Measurements from ENCODE around the gene BCAP31. TPM values are rescaled to one million over a fixed set of nuclear protein-coding genes. Genes with fewer than 3 reads are reported as not detected.
"Not testable (repeated sequence)": the region's sequence is repeated elsewhere in the genome, so short reads cannot be mapped to it uniquely, and the experiment has no call there.

Gene BCAP31
- total RNA-seq, 4 donors from 2014 or later: 45.4 to 148 (median 101) TPM

DNA sequence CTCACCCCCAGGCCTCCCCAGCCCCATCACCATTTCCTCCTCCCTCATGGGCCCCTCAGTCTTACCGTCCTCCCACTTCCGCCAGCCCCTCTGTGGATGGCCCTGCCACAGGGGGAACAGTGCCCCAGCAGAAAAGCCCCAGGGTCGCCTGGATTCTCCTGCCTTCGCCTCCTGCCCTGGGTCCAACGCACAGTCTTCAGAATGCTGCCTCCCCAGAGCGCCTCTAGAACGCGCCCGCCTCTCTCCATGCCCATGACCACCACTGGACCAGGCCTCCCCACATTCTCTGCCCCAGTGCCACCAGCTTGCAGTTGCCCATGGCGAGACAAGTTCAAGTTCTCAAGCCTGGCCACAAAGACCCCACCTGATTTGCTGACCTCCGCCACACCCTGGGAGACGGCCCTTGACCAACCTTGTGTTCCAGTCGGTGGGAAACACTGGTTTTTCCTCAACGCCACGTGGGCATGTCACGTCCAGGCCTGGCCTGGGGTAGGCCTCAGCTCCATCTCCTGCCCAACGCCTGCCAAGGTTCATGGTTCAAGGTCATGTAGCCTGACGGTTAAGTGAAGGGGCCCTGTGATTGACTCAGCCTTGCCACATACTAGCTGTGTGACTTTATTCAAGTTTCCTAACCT, 39.2 kb upstream of the BCAP31 start:
- H3K27ac ChIP-seq: no peak overlapping the region
- no peak overlapping the region for H3K4me3 ChIP-seq
- no peak for TF ChIP-seq POLR2A (IDR thresholded peaks at IDR 0.05)
- TF ChIP-seq, protein P1, sequence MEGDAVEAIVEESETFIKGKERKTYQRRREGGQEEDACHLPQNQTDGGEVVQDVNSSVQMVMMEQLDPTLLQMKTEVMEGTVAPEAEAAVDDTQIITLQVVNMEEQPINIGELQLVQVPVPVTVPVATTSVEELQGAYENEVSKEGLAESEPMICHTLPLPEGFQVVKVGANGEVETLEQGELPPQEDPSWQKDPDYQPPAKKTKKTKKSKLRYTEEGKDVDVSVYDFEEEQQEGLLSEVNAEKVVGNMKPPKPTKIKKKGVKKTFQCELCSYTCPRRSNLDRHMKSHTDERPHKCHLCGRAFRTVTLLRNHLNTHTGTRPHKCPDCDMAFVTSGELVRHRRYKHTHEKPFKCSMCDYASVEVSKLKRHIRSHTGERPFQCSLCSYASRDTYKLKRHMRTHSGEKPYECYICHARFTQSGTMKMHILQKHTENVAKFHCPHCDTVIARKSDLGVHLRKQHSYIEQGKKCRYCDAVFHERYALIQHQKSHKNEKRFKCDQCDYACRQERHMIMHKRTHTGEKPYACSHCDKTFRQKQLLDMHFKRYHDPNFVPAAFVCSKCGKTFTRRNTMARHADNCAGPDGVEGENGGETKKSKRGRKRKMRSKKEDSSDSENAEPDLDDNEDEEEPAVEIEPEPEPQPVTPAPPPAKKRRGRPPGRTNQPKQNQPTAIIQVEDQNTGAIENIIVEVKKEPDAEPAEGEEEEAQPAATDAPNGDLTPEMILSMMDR (IDR thresholded peaks at IDR 0.05): no peak
- no peaks in the 10 kb centered on the region for H3K9me3 ChIP-seq
- no peaks in the 10 kb centered on the region for H3K27me3 ChIP-seq
- H3K36me3 ChIP-seq: no peaks in the 10 kb centered on the region
- peak in 1 of 3 donors; percentile 23 for DNase-seq
- H3K4me1 ChIP-seq: no peaks in the 10 kb centered on the region

GRCh38 chrX:153762626-153763173, 38.5 kb upstream of the BCAP31 start:
- H3K27ac ChIP-seq: no peak overlapping the region
- H3K27me3 ChIP-seq: no peaks in the 10 kb centered on the region
- no peak overlapping the region for H3K4me3 ChIP-seq
- H3K4me1 ChIP-seq: no peaks in the 10 kb centered on the region
- no peaks in the 10 kb centered on the region for H3K36me3 ChIP-seq
- no peak for TF ChIP-seq POLR2A (IDR thresholded peaks at IDR 0.05)
- TF ChIP-seq, protein P1 (IDR thresholded peaks at IDR 0.05): no peak
- DNase-seq: no peak
- no peaks in the 10 kb centered on the region for H3K9me3 ChIP-seq

DNA sequence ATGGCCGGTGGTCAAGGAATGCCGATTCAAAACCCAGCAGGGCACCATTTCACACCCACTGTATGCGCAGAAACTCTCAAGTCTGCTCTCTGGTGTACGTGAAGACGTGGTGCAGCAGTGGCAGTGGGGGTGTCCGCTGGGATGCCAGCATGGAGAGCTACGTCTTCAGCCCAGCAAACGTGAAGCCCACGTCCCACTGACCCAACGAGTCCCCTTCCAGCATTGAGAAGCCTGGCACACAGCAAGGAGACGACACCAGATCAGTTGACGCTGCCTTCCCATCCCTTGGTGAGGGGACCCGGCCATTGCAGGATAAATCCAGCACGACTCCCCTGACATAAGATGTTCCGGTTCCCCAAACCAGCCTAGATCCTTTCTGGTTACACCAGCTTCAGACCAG, 37.7 kb upstream of the BCAP31 start:
- Histone ChIP-seq H3K4me3 (no peak overlapping the region), H3K27me3 (no peaks in the 10 kb centered on the region), H3K4me1 (no peaks in the 10 kb centered on the region), H3K27ac (no peak overlapping the region), H3K9me3 (no peaks in the 10 kb centered on the region), H3K36me3 (no peaks in the 10 kb centered on the region)
- TF ChIP-seq POLR2A (IDR thresholded peaks at IDR 0.05): no peak
- TF ChIP-seq, protein P1 (IDR thresholded peaks at IDR 0.05): no peak
- DNase-seq: peak in 1 of 3 donors; percentile 13

DNA sequence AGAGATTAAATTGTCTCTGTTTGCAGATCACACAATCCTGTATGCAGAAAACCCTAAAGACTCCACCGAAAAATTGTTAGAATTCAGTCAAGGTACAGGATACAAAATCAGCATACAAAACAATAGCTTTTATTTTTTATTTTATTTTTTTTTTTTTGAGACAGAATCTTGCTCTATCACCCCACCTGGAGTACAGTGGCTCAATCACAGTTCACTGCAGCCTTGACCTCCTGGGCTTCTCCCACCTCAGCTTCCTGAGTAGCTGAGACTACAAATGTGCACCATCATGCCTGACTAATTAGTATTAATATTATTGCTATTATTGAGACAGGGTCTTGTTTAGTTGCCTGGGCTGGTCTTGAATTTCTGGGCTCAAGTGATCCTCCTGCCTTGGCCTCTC, 30.9 kb upstream of the BCAP31 start:
- Histone ChIP-seq H3K27me3 (no peaks in the 10 kb centered on the region), H3K4me1 (no peaks in the 10 kb centered on the region), H3K27ac (no peak overlapping the region), H3K4me3 (no peak overlapping the region), H3K36me3 (no peaks in the 10 kb centered on the region), H3K9me3 (no peaks in the 10 kb centered on the region)
- no peak for TF ChIP-seq POLR2A (IDR thresholded peaks at IDR 0.05)
- TF ChIP-seq, protein P1 (IDR thresholded peaks at IDR 0.05): no peak
- DNase-seq: no peak

GRCh38 chrX:153750127-153750774, 26.1 kb upstream of the BCAP31 start:
- H3K27me3 ChIP-seq: no peaks in the 10 kb centered on the region
- no peaks in the 10 kb centered on the region for H3K4me1 ChIP-seq
- no peak overlapping the region for H3K27ac ChIP-seq
- no peak overlapping the region for H3K4me3 ChIP-seq
- H3K36me3 ChIP-seq: no peaks in the 10 kb centered on the region
- no peaks in the 10 kb centered on the region for H3K9me3 ChIP-seq
- DNase-seq: no peak
- TF ChIP-seq POLR2A (IDR thresholded peaks at IDR 0.05): no peak
- TF ChIP-seq, protein P1 (IDR thresholded peaks at IDR 0.05): no peak

DNA sequence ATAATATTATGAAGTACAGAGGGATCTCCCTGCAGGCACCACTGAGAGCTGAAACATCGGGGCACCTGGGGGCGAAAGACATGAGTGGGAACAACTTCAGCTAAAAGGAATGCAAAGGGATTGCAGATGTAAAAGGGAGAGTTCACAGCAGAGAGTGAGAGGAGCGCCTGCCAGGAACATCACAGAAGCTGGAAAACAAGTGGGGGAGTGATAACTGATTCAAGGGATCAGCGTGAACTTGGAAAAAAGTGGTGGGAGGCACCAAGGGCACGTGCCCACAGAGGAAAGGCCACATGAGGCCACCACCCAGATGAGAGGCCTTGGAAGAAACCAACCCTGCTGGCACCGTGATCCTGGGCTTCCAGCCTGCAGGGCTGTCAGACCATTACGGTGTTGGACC, 24.8 kb upstream of the BCAP31 start:
- H3K4me3 ChIP-seq, H3K27ac ChIP-seq, H3K4me1 ChIP-seq, DNase-seq, H3K9me3 ChIP-seq, H3K36me3 ChIP-seq, H3K27me3 ChIP-seq: not testable (repeated sequence)

DNA sequence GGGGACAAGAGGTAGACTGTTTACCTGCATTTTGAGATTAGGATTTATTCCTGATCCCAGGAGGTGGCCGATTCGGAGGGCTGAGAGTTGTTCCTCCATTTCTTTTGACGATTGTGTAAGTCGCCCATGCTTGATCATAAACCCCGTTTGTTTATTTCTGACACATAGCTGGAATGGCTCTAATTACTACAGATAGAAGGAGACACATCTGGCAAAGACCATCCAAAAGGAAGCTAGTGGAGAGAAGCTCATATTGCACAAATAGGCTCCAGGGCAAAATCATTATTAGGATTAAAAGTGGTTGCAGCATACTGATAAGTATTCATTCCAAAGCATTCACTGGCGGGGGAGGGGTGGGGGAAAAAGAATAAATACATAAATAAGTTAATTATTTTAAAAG, 22.8 kb upstream of the BCAP31 start:
- not testable (repeated sequence) for H3K27ac ChIP-seq, H3K36me3 ChIP-seq, H3K9me3 ChIP-seq, DNase-seq, H3K4me3 ChIP-seq, H3K27me3 ChIP-seq
- peaks cover 0 to 13% (median 0%) of the 10 kb centered on the region in 4 donors for H3K4me1 ChIP-seq
